Measurements from ENCODE around the gene PWP1. TPM values are rescaled to one million over a fixed set of nuclear protein-coding genes. Genes with fewer than 3 reads are reported as not detected.

PWP1 gene
- total RNA-seq, 2 donors from 2014 or later = 35.7 to 37.8 TPM

GRCh38 chr12:107650977-107651376, 34.6 kb upstream of the PWP1 start:
- no peaks in the 10 kb centered on the region for H3K27me3 Mint-ChIP-seq (ENCODE audit: insufficient read depth)
- no peak overlapping the region for H3K4me3 ChIP-seq (ENCODE audit: low read length)
- H3K9ac ChIP-seq (ENCODE audit: extremely low read depth, low read length, poor library complexity, severe bottlenecking) = no peak overlapping the region
- no peak for TF ChIP-seq CTCF (conservative IDR thresholded peaks at IDR 0.05)
- no peaks in the 10 kb centered on the region for H3K36me3 Mint-ChIP-seq (ENCODE audit: low read depth)
- H3K9me3 Mint-ChIP-seq = no peaks in the 10 kb centered on the region
- no peak for DNase-seq
- H3K27ac Mint-ChIP-seq = no peak overlapping the region
- no peaks in the 10 kb centered on the region for H3K27me3 ChIP-seq (ENCODE audit: control insufficient read depth, insufficient read depth, low read length, poor library complexity, severe bottlenecking)
- 86% methylated on average over 2 to 10 of the region's 10 CpGs for WGBS, 2 experiments (ENCODE audit: insufficient coverage in 1 of 2, insufficient read length in 1 of 2)
- peaks cover 12% of the 10 kb centered on the region for H3K4me1 Mint-ChIP-seq
- H3K27ac ChIP-seq (ENCODE audit: low read depth, low read length) = no peak overlapping the region
- no peaks in the 10 kb centered on the region for H3K9me3 ChIP-seq (ENCODE audit: control insufficient read depth, low read length)
- peaks cover 8% of the 10 kb centered on the region for H3K4me1 ChIP-seq (ENCODE audit: control insufficient read depth, insufficient read depth, low read length)
- no peak overlapping the region for H3K4me3 Mint-ChIP-seq
- no peaks in the 10 kb centered on the region for H3K36me3 ChIP-seq (ENCODE audit: control insufficient read depth, insufficient read depth, low read length)

GRCh38 chr12:107651571-107652449, 33.8 kb upstream of the PWP1 start:
- H3K4me1 Mint-ChIP-seq = peaks cover 4% of the 10 kb centered on the region
- no peak overlapping the region for H3K4me3 ChIP-seq (ENCODE audit: low read length)
- no peak for TF ChIP-seq CTCF (conservative IDR thresholded peaks at IDR 0.05)
- no peaks in the 10 kb centered on the region for H3K9me3 Mint-ChIP-seq
- no peak overlapping the region for H3K27ac Mint-ChIP-seq
- H3K36me3 Mint-ChIP-seq (ENCODE audit: low read depth) = no peaks in the 10 kb centered on the region
- H3K4me1 ChIP-seq (ENCODE audit: control insufficient read depth, insufficient read depth, low read length) = peaks cover 3% of the 10 kb centered on the region
- H3K36me3 ChIP-seq (ENCODE audit: control insufficient read depth, insufficient read depth, low read length) = no peaks in the 10 kb centered on the region
- no peaks in the 10 kb centered on the region for H3K27me3 ChIP-seq (ENCODE audit: control insufficient read depth, insufficient read depth, low read length, poor library complexity, severe bottlenecking)
- H3K9ac ChIP-seq (ENCODE audit: extremely low read depth, low read length, poor library complexity, severe bottlenecking) = no peak overlapping the region
- H3K27me3 Mint-ChIP-seq (ENCODE audit: insufficient read depth) = no peaks in the 10 kb centered on the region
- no peaks in the 10 kb centered on the region for H3K9me3 ChIP-seq (ENCODE audit: control insufficient read depth, low read length)
- H3K27ac ChIP-seq (ENCODE audit: low read depth, low read length) = no peak overlapping the region
- 94 to 99% methylated on average over 9 to 11 of the region's 11 CpGs for WGBS, 2 experiments (ENCODE audit: insufficient coverage in 1 of 2, insufficient read length in 1 of 2)
- no peak overlapping the region for H3K4me3 Mint-ChIP-seq
- no peak for DNase-seq

- no peak for TF ChIP-seq CTCF (conservative IDR thresholded peaks at IDR 0.05)
- no peak overlapping the region for H3K4me3 Mint-ChIP-seq
- no peaks in the 10 kb centered on the region for H3K9me3 Mint-ChIP-seq
- H3K27ac Mint-ChIP-seq = no peak overlapping the region
- H3K4me3 ChIP-seq (ENCODE audit: low read length) = no peak overlapping the region
- H3K9ac ChIP-seq (ENCODE audit: extremely low read depth, low read length, poor library complexity, severe bottlenecking) = no peak overlapping the region
- no peaks in the 10 kb centered on the region for H3K27me3 Mint-ChIP-seq (ENCODE audit: insufficient read depth)
- peaks cover 12% of the 10 kb centered on the region for H3K4me1 Mint-ChIP-seq
- H3K9me3 ChIP-seq (ENCODE audit: control insufficient read depth, low read length) = no peaks in the 10 kb centered on the region
- no peaks in the 10 kb centered on the region for H3K36me3 ChIP-seq (ENCODE audit: control insufficient read depth, insufficient read depth, low read length)
- H3K4me1 ChIP-seq (ENCODE audit: control insufficient read depth, insufficient read depth, low read length) = peaks cover 3% of the 10 kb centered on the region
- no peaks in the 10 kb centered on the region for H3K36me3 Mint-ChIP-seq (ENCODE audit: low read depth)
- no peak overlapping the region for H3K27ac ChIP-seq (ENCODE audit: low read depth, low read length)
- WGBS, 2 experiments (ENCODE audit: insufficient coverage in 1 of 2, insufficient read length in 1 of 2) = 86 to 100% methylated on average over 1 of the region's 2 CpGs
- no peak for DNase-seq
- H3K27me3 ChIP-seq (ENCODE audit: control insufficient read depth, insufficient read depth, low read length, poor library complexity, severe bottlenecking) = no peaks in the 10 kb centered on the region
These were observed 32.1 kb upstream of the PWP1 start for GRCh38 chr12:107653519-107653918.
